Pons (tissue), 1 donor: ENCODE data around the gene SNX20.

ENCODE experiments used
- DNase-seq: peaks from one replicate; pipeline ENCODE4 v3.0.0-alpha.2; 2016; ENCODE audit warnings: low spot score

Gene SNX20

GRCh38 chr16:50681021-50681885 lies at the start of gene SNX20:
Gene SNX20 (minus strand): TSS chr16:50681312. CDS start chr16:50677526, 3,786 bp downstream.
- peak; percentile 45 for DNase-seq

- no peak for DNase-seq
These were observed 43.2 kb upstream of the SNX20 start for GRCh38 chr16:50724306-50724705.

GRCh38 chr16:50722960-50723359 lies 41.8 kb upstream of the SNX20 start:
- DNase-seq, result no peak

- no peak for DNase-seq
These were observed 41.3 kb upstream of the SNX20 start for GRCh38 chr16:50722405-50722737.

- no peak for DNase-seq
These were observed 40.7 kb upstream of the SNX20 start for GRCh38 chr16:50721549-50722404.

GRCh38 chr16:50719401-50720337 lies 38.6 kb upstream of the SNX20 start:
- DNase-seq, result no peak

GRCh38 chr16:50718761-50719400 lies 37.8 kb upstream of the SNX20 start:
- no peak for DNase-seq

- DNase-seq, result no peak
These were observed 37.1 kb upstream of the SNX20 start for GRCh38 chr16:50718061-50718760.

GRCh38 chr16:50717494-50717893 lies 36.4 kb upstream of the SNX20 start:
- DNase-seq, result no peak

- no peak for DNase-seq
These were observed 36.0 kb upstream of the SNX20 start for GRCh38 chr16:50717091-50717490.

- DNase-seq, result no peak
These were observed 31.8 kb upstream of the SNX20 start for GRCh38 chr16:50712956-50713355.

GRCh38 chr16:50712560-50712898 lies 31.4 kb upstream of the SNX20 start:
- no peak for DNase-seq

- DNase-seq, result peak; percentile 63
These were observed 30.9 kb upstream of the SNX20 start for GRCh38 chr16:50711862-50712559.

GRCh38 chr16:50711040-50711439 lies 29.9 kb upstream of the SNX20 start:
- DNase-seq, result no peak

GRCh38 chr16:50709980-50710379 lies 28.9 kb upstream of the SNX20 start:
- DNase-seq, result no peak

GRCh38 chr16:50709061-50709684 lies 28.1 kb upstream of the SNX20 start:
- DNase-seq, result peak; percentile 78

- DNase-seq, result no peak
These were observed 27.4 kb upstream of the SNX20 start for GRCh38 chr16:50708373-50709060.

GRCh38 chr16:50706250-50706649 lies 25.1 kb upstream of the SNX20 start:
- no peak for DNase-seq

- no peak for DNase-seq
These were observed 24.5 kb upstream of the SNX20 start for GRCh38 chr16:50705436-50706110.
